WTC11 (cell line): ENCODE measurements around the gene CLEC10A. TPM values are rescaled to one million over a fixed set of nuclear protein-coding genes. Genes with fewer than 3 reads are reported as not detected.

Source experiments
- ATAC-seq: fragments of 200-7000 bp; cut with Tn5 transposase; 2 replicates; pipeline ENCODE4 v1.10.0; 2021; ENCODE audit warnings: mild to moderate bottlenecking, moderate library complexity
- CTCF ChIA-PET: fragments of 300-600 bp; sonication (Branson Sonifier 250); formaldehyde crosslinking; loops from one replicate; lab custom pipeline; 2021; ENCODE audit warnings: antibody characterized with exemption; lab: Charles Lee
- POLR2A ChIA-PET: fragments of 350-600 bp; sonication (Branson Sonifier 250); formaldehyde crosslinking; loops from one replicate; lab custom pipeline; 2021; ENCODE audit warnings: antibody characterized with exemption; lab: Charles Lee
- DNase-seq: peaks from one replicate; pipeline ENCODE4 v3.0.0; 2021; ENCODE audit warnings: low spot score
- H3K27ac Mint-ChIP-seq: 2 replicates; pipeline ENCODE4 v1.8.0; 2021; ENCODE audit warnings: mixed read lengths
- H3K27me3 Mint-ChIP-seq: 2 replicates; pipeline ENCODE4 v1.8.0; 2021; ENCODE audit warnings: low read depth, mild to moderate bottlenecking, moderate library complexity, mixed read lengths
- H3K36me3 Mint-ChIP-seq: 2 replicates; pipeline ENCODE4 v1.8.0; 2021; ENCODE audit warnings: mixed read lengths
- H3K4me1 Mint-ChIP-seq: 2 replicates; pipeline ENCODE4 v1.8.0; 2022; ENCODE audit warnings: mixed read lengths
- H3K4me3 Mint-ChIP-seq: 2 replicates; pipeline ENCODE4 v1.8.0; 2021; ENCODE audit warnings: mild to moderate bottlenecking, moderate library complexity, mixed read lengths
- H3K9me3 Mint-ChIP-seq: 2 replicates; pipeline ENCODE4 v1.8.0; 2021; ENCODE audit warnings: mixed read lengths
- CBFB ChIP-seq: sonication (generic); formaldehyde crosslinking; IDR thresholded peaks from 2 replicates; pipeline ENCODE4 v1.8.1; 2022; ENCODE audit warnings: mild to moderate bottlenecking, low read depth, missing genetic modification reagents
- E2F4 ChIP-seq: sonication (generic); formaldehyde crosslinking; IDR thresholded peaks from 2 replicates; pipeline ENCODE4 v1.8.1; 2022; ENCODE audit warnings: low read depth, mild to moderate bottlenecking, moderate library complexity, missing genetic modification reagents, borderline replicate concordance
- EMX1 ChIP-seq: fragments of 250-450 bp; sonication (Bioruptor Pico); IDR thresholded peaks from 2 replicates; pipeline ENCODE4 v1.8.0; 2021; ENCODE audit warnings: mild to moderate bottlenecking
- GABPB1 ChIP-seq: sonication (generic); formaldehyde crosslinking; IDR thresholded peaks from 2 replicates; pipeline ENCODE4 v1.8.1; 2023; ENCODE audit warnings: mild to moderate bottlenecking, missing genetic modification reagents
- GRHL2 ChIP-seq: fragments of 250-450 bp; sonication (Bioruptor Pico); IDR thresholded peaks from 2 replicates; pipeline ENCODE4 v1.8.0; 2022; ENCODE audit warnings: mild to moderate bottlenecking, moderate library complexity; ENCODE audit not compliant: insufficient replicate concordance, severe bottlenecking
- MLX ChIP-seq: sonication (generic); formaldehyde crosslinking; IDR thresholded peaks from 2 replicates; pipeline ENCODE4 v1.8.1; 2023; ENCODE audit warnings: mild to moderate bottlenecking, missing genetic modification reagents, moderate library complexity
- MYBL2 ChIP-seq: sonication (generic); formaldehyde crosslinking; IDR thresholded peaks from 2 replicates; pipeline ENCODE4 v1.8.1; 2023; ENCODE audit warnings: mild to moderate bottlenecking, moderate library complexity, missing genetic modification reagents
- OVOL2 ChIP-seq: fragments of 250-450 bp; sonication (Bioruptor Pico); IDR thresholded peaks from 2 replicates; pipeline ENCODE4 v1.9.0; 2021; ENCODE audit warnings: mild to moderate bottlenecking, borderline replicate concordance
- SMAD3 ChIP-seq: sonication (generic); formaldehyde crosslinking; IDR thresholded peaks from 2 replicates; pipeline ENCODE4 v1.8.0; 2022; ENCODE audit warnings: missing genetic modification reagents, mild to moderate bottlenecking, borderline replicate concordance
- TP53 ChIP-seq: sonication (generic); formaldehyde crosslinking; IDR thresholded peaks from 2 replicates; pipeline ENCODE4 v1.8.1; 2023; ENCODE audit warnings: mild to moderate bottlenecking, missing genetic modification reagents
- ZNF232 ChIP-seq: sonication (generic); formaldehyde crosslinking; IDR thresholded peaks from 2 replicates; pipeline ENCODE4 v1.8.0; 2022; ENCODE audit warnings: mild to moderate bottlenecking, missing genetic modification reagents
- ZNF416 ChIP-seq: fragments of 250-450 bp; sonication (Bioruptor Pico); IDR thresholded peaks from 2 replicates; pipeline ENCODE4 v1.9.0; 2021; ENCODE audit warnings: mild to moderate bottlenecking, inconsistent platforms
- ZNF512 ChIP-seq: sonication (generic); formaldehyde crosslinking; IDR thresholded peaks from 2 replicates; pipeline ENCODE4 v1.8.1; 2022; ENCODE audit warnings: missing genetic modification reagents, borderline replicate concordance
- total RNA-seq: library from RNA; stranded (reverse); gene quantifications from 3 replicates; pipeline ENCODE4 v1.2.3, GENCODE V29; 2021
- TF ChIP-seq, protein P1 (sequence below): fragments of 250-450 bp; sonication (Bioruptor Pico); IDR thresholded peaks from 2 replicates; pipeline ENCODE4 v2.1.2; 2022; ENCODE audit warnings: mild to moderate bottlenecking, moderate library complexity
- TF ChIP-seq, protein P2 (sequence below): sonication (generic); formaldehyde crosslinking; IDR thresholded peaks from 2 replicates; pipeline ENCODE4 v1.8.0; 2023; ENCODE audit warnings: missing genetic modification reagents
- TF ChIP-seq, protein P3 (sequence below): sonication (generic); formaldehyde crosslinking; IDR thresholded peaks from 2 replicates; pipeline ENCODE4 v1.8.1; 2022; ENCODE audit warnings: mild to moderate bottlenecking, missing genetic modification reagents, moderate library complexity, borderline replicate concordance
- TF ChIP-seq, protein P4 (sequence below): sonication (generic); formaldehyde crosslinking; IDR thresholded peaks from 2 replicates; pipeline ENCODE4 v1.8.1; 2022; ENCODE audit warnings: low read depth, missing genetic modification reagents, borderline replicate concordance
- TF ChIP-seq, protein P5 (sequence below): sonication (generic); formaldehyde crosslinking; IDR thresholded peaks from 2 replicates; pipeline ENCODE4 v1.8.1; 2023; ENCODE audit warnings: mild to moderate bottlenecking, missing genetic modification reagents, moderate library complexity

The CLEC10A gene
- total RNA-seq, 1 experiment from 2014 or later, result not detected

DNA sequence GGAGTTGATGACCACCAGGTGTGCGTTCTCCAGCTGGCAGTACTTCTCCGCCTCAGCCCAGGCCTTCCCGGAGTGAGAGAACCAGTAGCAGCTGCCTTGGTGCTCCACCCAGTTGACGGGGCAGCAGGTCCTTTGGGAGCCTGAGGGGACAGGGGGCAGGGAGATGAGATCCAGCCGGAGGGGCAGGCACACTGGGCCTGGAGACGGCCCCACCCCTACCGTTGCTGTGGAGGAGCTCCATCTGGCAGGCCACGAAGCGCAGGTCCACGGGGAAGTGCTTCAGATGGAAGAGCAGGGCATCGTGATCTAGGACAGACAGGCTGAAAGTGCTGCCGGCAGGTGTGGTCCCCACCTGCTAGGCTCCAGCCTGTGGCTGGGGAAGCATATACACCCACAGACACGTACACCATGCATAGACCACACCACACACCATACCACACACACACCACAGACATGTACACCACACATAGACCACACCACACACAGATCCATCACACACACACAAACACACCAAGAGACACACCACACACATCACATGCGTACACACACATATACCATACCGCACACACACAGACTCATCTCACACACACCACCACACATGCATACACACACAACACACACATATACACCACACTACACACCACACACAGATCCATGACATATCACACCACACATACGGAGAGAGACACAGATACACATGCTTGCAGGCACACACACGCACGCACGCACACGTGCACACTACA lies 27.1 kb upstream of the CLEC10A start:
- H3K27me3 Mint-ChIP-seq, result peaks cover 9% of the 10 kb centered on the region
- peak overlapping the region; percentile 2; the same call in 1 of the 2 replicates for H3K27ac Mint-ChIP-seq
- DNase-seq (no peak), ATAC-seq (no peak)
- H3K4me1 Mint-ChIP-seq, result peaks cover 16% of the 10 kb centered on the region
- no peak for TF ChIP-seq ZNF512 (CRISPR knock-in tag)
- POLR2A ChIA-PET, result no interaction called here
- H3K9me3 Mint-ChIP-seq, result peaks cover 5% of the 10 kb centered on the region
- no peak overlapping the region for H3K4me3 Mint-ChIP-seq
- H3K36me3 Mint-ChIP-seq, result no peaks in the 10 kb centered on the region
- CTCF ChIA-PET, result interaction anchor here (1.0 to 3.3 kb wide), 4 partner anchors 26 to 86 kb away, joined by 3 to 10 read pairs (median 3); no protein-coding TSS in a partner anchor

GRCh38 chr17:7102421-7102820 lies 22.4 kb upstream of the CLEC10A start:
- TF ChIP-seq ZNF416 (CRISPR knock-in tag) (no peak), E2F4 (CRISPR knock-in tag) (no peak), CBFB (no peak), EMX1 (no peak), OVOL2 (CRISPR knock-in tag) (no peak), MLX (CRISPR knock-in tag) (no peak), TP53 (CRISPR knock-in tag) (no peak), GABPB1 (CRISPR knock-in tag) (no peak), ZNF232 (CRISPR knock-in tag) (no peak), SMAD3 (no peak)
- TF ChIP-seq, protein P1, sequence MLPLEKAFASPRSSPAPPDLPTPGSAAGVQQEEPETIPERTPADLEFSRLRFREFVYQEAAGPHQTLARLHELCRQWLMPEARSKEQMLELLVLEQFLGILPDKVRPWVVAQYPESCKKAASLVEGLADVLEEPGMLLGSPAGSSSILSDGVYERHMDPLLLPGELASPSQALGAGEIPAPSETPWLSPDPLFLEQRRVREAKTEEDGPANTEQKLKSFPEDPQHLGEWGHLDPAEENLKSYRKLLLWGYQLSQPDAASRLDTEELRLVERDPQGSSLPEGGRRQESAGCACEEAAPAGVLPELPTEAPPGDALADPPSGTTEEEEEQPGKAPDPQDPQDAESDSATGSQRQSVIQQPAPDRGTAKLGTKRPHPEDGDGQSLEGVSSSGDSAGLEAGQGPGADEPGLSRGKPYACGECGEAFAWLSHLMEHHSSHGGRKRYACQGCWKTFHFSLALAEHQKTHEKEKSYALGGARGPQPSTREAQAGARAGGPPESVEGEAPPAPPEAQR, result no peak
- TF ChIP-seq, protein P2, sequence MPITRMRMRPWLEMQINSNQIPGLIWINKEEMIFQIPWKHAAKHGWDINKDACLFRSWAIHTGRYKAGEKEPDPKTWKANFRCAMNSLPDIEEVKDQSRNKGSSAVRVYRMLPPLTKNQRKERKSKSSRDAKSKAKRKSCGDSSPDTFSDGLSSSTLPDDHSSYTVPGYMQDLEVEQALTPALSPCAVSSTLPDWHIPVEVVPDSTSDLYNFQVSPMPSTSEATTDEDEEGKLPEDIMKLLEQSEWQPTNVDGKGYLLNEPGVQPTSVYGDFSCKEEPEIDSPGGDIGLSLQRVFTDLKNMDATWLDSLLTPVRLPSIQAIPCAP (CRISPR knock-in tag), result no peak
- TF ChIP-seq, all 79 proteins: peak for 0
- POLR2A ChIA-PET, result no interaction called here
- Mint-ChIP-seq H3K4me3 (no peak overlapping the region), H3K4me1 (no peaks in the 10 kb centered on the region; the same call in 1 of the 2 replicates), H3K36me3 (no peaks in the 10 kb centered on the region), H3K9me3 (peaks cover 8% of the 10 kb centered on the region; the same call in 1 of the 2 replicates), H3K27ac (no peak overlapping the region), H3K27me3 (peaks cover 28% of the 10 kb centered on the region)
- DNase-seq, result no peak
- CTCF ChIA-PET, result interaction anchor here (0.6 to 2.2 kb wide), 7 partner anchors 31 to 75 kb away, joined by 3 to 9 read pairs (median 3); no protein-coding TSS in a partner anchor
- no peak for ATAC-seq

- no peaks in the 10 kb centered on the region for H3K36me3 Mint-ChIP-seq
- DNase-seq (no peak), ATAC-seq (no peak)
- H3K27ac Mint-ChIP-seq, result no peak overlapping the region
- H3K27me3 Mint-ChIP-seq, result peaks cover 28% of the 10 kb centered on the region
- H3K9me3 Mint-ChIP-seq, result peaks cover 8% of the 10 kb centered on the region; the same call in 1 of the 2 replicates
- H3K4me1 Mint-ChIP-seq, result no peaks in the 10 kb centered on the region; the same call in 1 of the 2 replicates
- TF ChIP-seq, protein P3, sequence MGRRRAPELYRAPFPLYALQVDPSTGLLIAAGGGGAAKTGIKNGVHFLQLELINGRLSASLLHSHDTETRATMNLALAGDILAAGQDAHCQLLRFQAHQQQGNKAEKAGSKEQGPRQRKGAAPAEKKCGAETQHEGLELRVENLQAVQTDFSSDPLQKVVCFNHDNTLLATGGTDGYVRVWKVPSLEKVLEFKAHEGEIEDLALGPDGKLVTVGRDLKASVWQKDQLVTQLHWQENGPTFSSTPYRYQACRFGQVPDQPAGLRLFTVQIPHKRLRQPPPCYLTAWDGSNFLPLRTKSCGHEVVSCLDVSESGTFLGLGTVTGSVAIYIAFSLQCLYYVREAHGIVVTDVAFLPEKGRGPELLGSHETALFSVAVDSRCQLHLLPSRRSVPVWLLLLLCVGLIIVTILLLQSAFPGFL (CRISPR knock-in tag), result no peak
- TF ChIP-seq, protein P4, sequence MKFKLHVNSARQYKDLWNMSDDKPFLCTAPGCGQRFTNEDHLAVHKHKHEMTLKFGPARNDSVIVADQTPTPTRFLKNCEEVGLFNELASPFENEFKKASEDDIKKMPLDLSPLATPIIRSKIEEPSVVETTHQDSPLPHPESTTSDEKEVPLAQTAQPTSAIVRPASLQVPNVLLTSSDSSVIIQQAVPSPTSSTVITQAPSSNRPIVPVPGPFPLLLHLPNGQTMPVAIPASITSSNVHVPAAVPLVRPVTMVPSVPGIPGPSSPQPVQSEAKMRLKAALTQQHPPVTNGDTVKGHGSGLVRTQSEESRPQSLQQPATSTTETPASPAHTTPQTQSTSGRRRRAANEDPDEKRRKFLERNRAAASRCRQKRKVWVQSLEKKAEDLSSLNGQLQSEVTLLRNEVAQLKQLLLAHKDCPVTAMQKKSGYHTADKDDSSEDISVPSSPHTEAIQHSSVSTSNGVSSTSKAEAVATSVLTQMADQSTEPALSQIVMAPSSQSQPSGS (CRISPR knock-in tag), result no peak
- no peak for TF ChIP-seq GRHL2
- no peak for TF ChIP-seq MYBL2 (CRISPR knock-in tag)
- TF ChIP-seq, protein P5, sequence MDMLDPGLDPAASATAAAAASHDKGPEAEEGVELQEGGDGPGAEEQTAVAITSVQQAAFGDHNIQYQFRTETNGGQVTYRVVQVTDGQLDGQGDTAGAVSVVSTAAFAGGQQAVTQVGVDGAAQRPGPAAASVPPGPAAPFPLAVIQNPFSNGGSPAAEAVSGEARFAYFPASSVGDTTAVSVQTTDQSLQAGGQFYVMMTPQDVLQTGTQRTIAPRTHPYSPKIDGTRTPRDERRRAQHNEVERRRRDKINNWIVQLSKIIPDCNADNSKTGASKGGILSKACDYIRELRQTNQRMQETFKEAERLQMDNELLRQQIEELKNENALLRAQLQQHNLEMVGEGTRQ (CRISPR knock-in tag), result no peak
- no peak for TF ChIP-seq OVOL2 (CRISPR knock-in tag)
- ChIA-PET POLR2A (interaction anchor here (0.8 kb wide), 1 partner anchor 31 kb away, joined by 3 read pairs; no protein-coding TSS in a partner anchor), CTCF (interaction anchor here (1.5 to 2.2 kb wide), 3 partner anchors 49 to 76 kb away, joined by 6 to 9 read pairs (median 7); no protein-coding TSS in a partner anchor)
- H3K4me3 Mint-ChIP-seq, result peak overlapping the region; percentile 35; the same call in 1 of the 2 replicates
Measured at GRCh38 chr17:7101531-7101930, 21.5 kb upstream of the CLEC10A start.
